Endothelial cell of umbilical vein (primary cell): ENCODE measurements around the gene TRABD. TPM values are rescaled to one million over a fixed set of nuclear protein-coding genes. Genes with fewer than 3 reads are reported as not detected.

Experiments
- BruUV-seq: library from RNA; stranded (reverse); fragments of 400-500 nt; replicated peaks from 2 replicates; lab custom pipeline; 2021; lab: Mats Ljungman, UMichigan
- CTCF ChIA-PET: fragments of 300-600, 350-600 bp; sonication (Branson Sonifier 250); formaldehyde crosslinking; loops from one replicate; lab custom pipeline; 2021; ENCODE audit warnings: antibody characterized with exemption, inconsistent platforms; lab: Charles Lee
- POLR2A ChIA-PET: fragments of 300-600, 350-600 bp; sonication (Branson Sonifier 250); formaldehyde crosslinking; loops from one replicate; lab custom pipeline; 2021; ENCODE audit warnings: antibody characterized with exemption, inconsistent platforms; lab: Charles Lee
- DNase-seq: peaks from one replicate; pipeline ENCODE4 v3.0.0-alpha.2; 2011; ENCODE audit warnings: low read depth, low spot score
- FAIRE-seq: peaks from 2 replicates; lab custom pipeline; 2011; peaks lifted over from hg19 to GRCh38; lab: Jason Lieb, UNC
- H2AFZ ChIP-seq: 2 replicates; pipeline ENCODE4 v1.6.0; 2012; ENCODE audit warnings: low read depth, low read length, control low read depth, inconsistent platforms
- H3K27ac ChIP-seq: 2 replicates; pipeline ENCODE4 v1.5.1; 2011; ENCODE audit warnings: low read depth, mild to moderate bottlenecking, control low read depth, low read length, moderate library complexity; ENCODE audit not compliant: insufficient read depth
- H3K27me3 ChIP-seq, 2 experiments: 2 replicates each; pipeline versions ENCODE4 v1.6.0 to v1.6.1; 2011; ENCODE audit warnings: low read length in 2 of 2, mixed read lengths in 1 of 2; ENCODE audit not compliant: control insufficient read depth in 2 of 2, insufficient read depth in 2 of 2
- H3K36me3 ChIP-seq, 2 experiments: 2 replicates in 1 of 2; 3 replicates in 1 of 2; pipeline ENCODE4 v1.5.1; 2011; ENCODE audit warnings: low read length in 2 of 2, mild to moderate bottlenecking in 1 of 2, moderate library complexity in 1 of 2; ENCODE audit not compliant: control insufficient read depth in 2 of 2, insufficient read depth in 2 of 2; ENCODE audit errors: extremely low read depth in 1 of 2
- H3K4me1 ChIP-seq: 3 replicates; pipeline ENCODE4 v1.5.1; 2011; ENCODE audit warnings: mild to moderate bottlenecking, low read length; ENCODE audit not compliant: control insufficient read depth, insufficient read depth; ENCODE audit errors: extremely low read depth
- H3K4me2 ChIP-seq: 2 replicates; pipeline ENCODE4 v1.6.1; 2011; ENCODE audit warnings: low read length, control low read depth, mixed read lengths; ENCODE audit not compliant: insufficient read depth
- H3K4me3 ChIP-seq, 3 experiments: fragments of 200-600 bp in 1 of 3; sonication (generic), shearing (Covaris generic) in 1 of 3; replicated peaks in 1 of 3; 2 replicates each; pipeline ENCODE4 v1.5.1; 2011 to 2016; ENCODE audit warnings: control low read depth in 3 of 3, low read length in 3 of 3, mild to moderate bottlenecking in 2 of 3, inconsistent platforms in 1 of 3, low read depth in 1 of 3, moderate library complexity in 1 of 3; ENCODE audit not compliant: insufficient read depth in 1 of 3
- H3K79me2 ChIP-seq: 2 replicates; pipeline ENCODE4 v1.6.0; 2012; ENCODE audit warnings: low read length, inconsistent platforms; ENCODE audit not compliant: control insufficient read depth, insufficient read depth
- H3K9ac ChIP-seq: replicated peaks from 2 replicates; pipeline ENCODE3; 2011; ENCODE audit warnings: low read length, control low read depth; ENCODE audit not compliant: insufficient read depth; ENCODE audit errors: extremely low read depth
- H3K9me1 ChIP-seq: replicated peaks from 3 replicates; pipeline ENCODE4 v1.6.0; 2011; ENCODE audit warnings: mild to moderate bottlenecking, low read length; ENCODE audit not compliant: control insufficient read depth, insufficient read depth; ENCODE audit errors: extremely low read depth
- H3K9me3 ChIP-seq: replicated peaks from 2 replicates; pipeline ENCODE4 v1.5.1; 2012; ENCODE audit warnings: low read length, inconsistent platforms; ENCODE audit not compliant: control insufficient read depth, insufficient read depth
- H4K20me1 ChIP-seq: replicated peaks from 2 replicates; pipeline ENCODE3; 2011; ENCODE audit warnings: mild to moderate bottlenecking, low read length; ENCODE audit not compliant: control insufficient read depth, insufficient read depth; ENCODE audit errors: extremely low read depth
- EZH2 ChIP-seq: IDR thresholded peaks from 2 replicates; pipeline ENCODE4 v1.6.1; 2012; ENCODE audit warnings: borderline replicate concordance, low read depth, mild to moderate bottlenecking, moderate library complexity, low read length, inconsistent platforms; ENCODE audit not compliant: severe bottlenecking
- FOS ChIP-seq: IDR thresholded peaks from 2 replicates; pipeline ENCODE4 v1.6.1; 2011; ENCODE audit warnings: mild to moderate bottlenecking, low read length, moderate library complexity, borderline replicate concordance; ENCODE audit not compliant: insufficient read depth
- GATA2 ChIP-seq: IDR thresholded peaks from 2 replicates; pipeline ENCODE4 v1.7.0; 2011; ENCODE audit warnings: low read depth, mild to moderate bottlenecking, moderate library complexity, mixed read lengths, low read length; ENCODE audit not compliant: insufficient read length, insufficient read depth
- JUN ChIP-seq: IDR thresholded peaks from 2 replicates; pipeline ENCODE4 v1.6.1; 2011; ENCODE audit warnings: borderline replicate concordance, low read depth; ENCODE audit not compliant: insufficient read length, insufficient read depth
- MYC ChIP-seq: IDR thresholded peaks from one replicate; pipeline ENCODE4 v1.6.1; 2011; ENCODE audit warnings: mild to moderate bottlenecking, low read depth, low read length
- POLR2A ChIP-seq: IDR thresholded peaks from 2 replicates; pipeline ENCODE4 v1.6.1; 2012; ENCODE audit warnings: low read depth, mild to moderate bottlenecking, control low read depth, low read length
- POLR2AphosphoS5 ChIP-seq: IDR thresholded peaks from 2 replicates; pipeline ENCODE4 v1.6.1; 2012; ENCODE audit warnings: low read depth, mild to moderate bottlenecking, control low read depth, low read length, moderate library complexity; ENCODE audit not compliant: insufficient read depth
- dilution Hi-C: fragments of 300-500 bp; cut with MboI; formaldehyde crosslinking; loops from one replicate; pipeline ENCODE4 v1.15.0; 2019; ENCODE audit warnings: low sequenced_read_pairs; ENCODE audit not compliant: extremely low pct_ligation_motif_present
- intact Hi-C: fragments of 100-400 bp; cut with micrococcal nuclease; formaldehyde crosslinking; loops from one replicate; pipeline ENCODE4 v1.10.0; 2022
- polyA plus RNA-seq, 4 experiments: library from polyadenylated mRNA; depleted of rRNA in 3 of 4; stranded (reverse) in 3 of 4; unstranded in 1 of 4; fragments of >200 nt; gene quantifications; 2 replicates each; pipeline versions ENCODE4 v1.2.1 to v1.2.3, GENCODE V29; 2011 to 2012; ENCODE audit warnings: missing spikeins in 1 of 4
- total RNA-seq: library from RNA; stranded (reverse); gene quantifications from 2 replicates; pipeline ENCODE4 v1.2.3, GENCODE V29; 2021
- TF ChIP-seq, protein P1 (sequence below), 2 donors: IDR thresholded peaks; 1 replicate in 1 of 2; 2 replicates in 1 of 2; pipeline ENCODE4 v1.5.1; 2011; ENCODE audit warnings: low read length in 2 of 2, mild to moderate bottlenecking in 2 of 2, moderate library complexity in 2 of 2, control low read depth in 1 of 2, inconsistent platforms in 1 of 2, low read depth in 1 of 2; ENCODE audit not compliant: insufficient read depth in 1 of 2; ENCODE audit errors: extremely low read depth in 1 of 2
- TF ChIP-seq, protein P2 (sequence below): IDR thresholded peaks from 2 replicates; pipeline ENCODE4 v1.6.1; 2011; ENCODE audit not compliant: insufficient read depth, insufficient read length

TRABD gene
- total and polyA plus RNA-seq, 2 donors (not counting 3 experiments of a cell fraction or from before 2014, with no cell fraction given) = 46.8 to 48.4 TPM

DNA sequence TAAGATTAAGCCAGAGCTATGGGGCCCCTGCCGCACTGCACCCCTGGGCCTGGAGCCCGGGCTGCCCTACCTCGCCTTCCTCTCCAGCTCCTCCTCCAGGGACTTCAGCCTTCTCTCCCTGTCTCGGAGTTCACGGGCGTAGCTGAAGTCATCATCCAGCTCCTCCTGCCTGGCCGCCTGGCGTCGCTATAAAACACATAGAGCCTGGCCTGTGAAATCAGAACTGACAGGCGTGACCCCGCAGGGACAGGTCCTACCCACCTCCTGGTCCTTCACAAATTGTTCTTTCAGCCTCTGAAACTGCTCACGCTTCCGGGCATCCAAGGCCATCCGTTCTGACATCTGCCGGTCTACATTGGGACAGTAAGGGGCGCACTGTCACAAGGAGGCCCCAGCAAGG, 38.4 kb downstream of the TRABD start:
- ChIA-PET POLR2A (no interaction called here), CTCF (interaction anchor here (1.3 kb wide), 1 partner anchor 17 kb away, joined by 3 read pairs; no protein-coding TSS in a partner anchor)
- TF ChIP-seq FOS (no peak), EZH2 (no peak), POLR2AphosphoS5 (no peak), MYC (no peak), GATA2 (no peak), POLR2A (no peak), JUN (no peak)
- TF ChIP-seq, protein P1, sequence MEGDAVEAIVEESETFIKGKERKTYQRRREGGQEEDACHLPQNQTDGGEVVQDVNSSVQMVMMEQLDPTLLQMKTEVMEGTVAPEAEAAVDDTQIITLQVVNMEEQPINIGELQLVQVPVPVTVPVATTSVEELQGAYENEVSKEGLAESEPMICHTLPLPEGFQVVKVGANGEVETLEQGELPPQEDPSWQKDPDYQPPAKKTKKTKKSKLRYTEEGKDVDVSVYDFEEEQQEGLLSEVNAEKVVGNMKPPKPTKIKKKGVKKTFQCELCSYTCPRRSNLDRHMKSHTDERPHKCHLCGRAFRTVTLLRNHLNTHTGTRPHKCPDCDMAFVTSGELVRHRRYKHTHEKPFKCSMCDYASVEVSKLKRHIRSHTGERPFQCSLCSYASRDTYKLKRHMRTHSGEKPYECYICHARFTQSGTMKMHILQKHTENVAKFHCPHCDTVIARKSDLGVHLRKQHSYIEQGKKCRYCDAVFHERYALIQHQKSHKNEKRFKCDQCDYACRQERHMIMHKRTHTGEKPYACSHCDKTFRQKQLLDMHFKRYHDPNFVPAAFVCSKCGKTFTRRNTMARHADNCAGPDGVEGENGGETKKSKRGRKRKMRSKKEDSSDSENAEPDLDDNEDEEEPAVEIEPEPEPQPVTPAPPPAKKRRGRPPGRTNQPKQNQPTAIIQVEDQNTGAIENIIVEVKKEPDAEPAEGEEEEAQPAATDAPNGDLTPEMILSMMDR (IDR thresholded peaks at IDR 0.05; ENCODE audit: extremely low read depth in 1 of 2, insufficient read depth in 1 of 2, low read depth in 1 of 2, low read length in 2 of 2) = no peak
- TF ChIP-seq, protein P2, sequence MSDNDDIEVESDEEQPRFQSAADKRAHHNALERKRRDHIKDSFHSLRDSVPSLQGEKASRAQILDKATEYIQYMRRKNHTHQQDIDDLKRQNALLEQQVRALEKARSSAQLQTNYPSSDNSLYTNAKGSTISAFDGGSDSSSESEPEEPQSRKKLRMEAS = no peak
- dilution Hi-C loops (no loop called here), intact Hi-C loops (no loop called here)
- Histone ChIP-seq H3K9ac (no peak overlapping the region), H3K9me3 (no peaks in the 10 kb centered on the region), H3K27me3 (no peaks in the 10 kb centered on the region), H4K20me1 (no peaks in the 10 kb centered on the region), H3K4me1 (no peaks in the 10 kb centered on the region), H3K79me2 (no peaks in the 10 kb centered on the region), H3K4me2 (no peak overlapping the region), H2AFZ (no peak overlapping the region), H3K4me3 (no peak overlapping the region), H3K36me3 (peaks cover 4 to 50% of the 10 kb centered on the region in 2 experiments), H3K9me1 (no peaks in the 10 kb centered on the region), H3K27ac (no peak overlapping the region)
- no peak for FAIRE-seq
- DNase-seq = no peak
- no TSS peak for BruUV-seq
